ENCODE measurements around the gene SEC14L5. TPM values are rescaled to one million over a fixed set of nuclear protein-coding genes. Genes with fewer than 3 reads are reported as not detected.

SEC14L5 gene
- total and polyA plus RNA-seq, 2 donors (not counting 3 experiments of a cell fraction or from before 2014, with no cell fraction given): not detected

DNA sequence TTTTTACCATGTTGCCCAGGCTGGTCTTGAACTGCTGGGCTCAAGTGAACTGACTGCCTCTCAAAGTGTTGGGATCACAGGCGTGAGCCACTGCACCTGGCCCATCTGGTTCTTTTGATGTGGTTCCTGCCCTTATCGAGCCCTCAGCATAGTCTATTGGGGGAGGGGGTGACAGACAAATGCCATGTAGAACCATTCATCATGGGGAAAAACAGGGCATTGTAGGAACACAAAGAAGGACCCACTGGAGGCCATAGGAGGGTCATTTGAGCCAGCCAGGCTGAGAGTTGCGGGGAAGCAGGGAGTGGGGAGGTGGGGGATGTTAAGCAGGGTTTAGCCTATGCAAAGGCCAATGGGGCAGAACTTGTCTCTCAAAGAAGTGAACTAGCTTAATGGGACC, 11.9 kb downstream of the SEC14L5 start:
- FAIRE-seq (no peak), DNase-seq (ENCODE audit: low read depth, low spot score) (no peak)
- dilution Hi-C loops (cut with MboI; ENCODE audit: extremely low pct_ligation_motif_present, low sequenced_read_pairs) (no loop called here), intact Hi-C loops (cut with micrococcal nuclease) (no loop called here)
- H3K36me3 ChIP-seq (ENCODE audit: control insufficient read depth in 2 of 2, extremely low read depth in 1 of 2, insufficient read depth in 2 of 2, low read length in 2 of 2): no peaks in the 10 kb centered on the region
- H3K27ac ChIP-seq (ENCODE audit: insufficient read depth, low read depth, low read length): no peak overlapping the region
- CTCF ChIA-PET: no interaction called here
- no peak overlapping the region for H2AFZ ChIP-seq (ENCODE audit: low read depth, low read length)
- H3K27me3 ChIP-seq (ENCODE audit: control insufficient read depth in 2 of 2, insufficient read depth in 2 of 2, low read length in 2 of 2): no peaks in the 10 kb centered on the region
- H3K9ac ChIP-seq (replicated peaks; ENCODE audit: extremely low read depth, insufficient read depth, low read length): no peak overlapping the region
- H3K4me2 ChIP-seq (ENCODE audit: insufficient read depth, low read length): no peak overlapping the region
- H4K20me1 ChIP-seq (replicated peaks; ENCODE audit: control insufficient read depth, extremely low read depth, insufficient read depth, low read length): no peaks in the 10 kb centered on the region
- H3K9me1 ChIP-seq (replicated peaks; ENCODE audit: control insufficient read depth, extremely low read depth, insufficient read depth, low read length): no peaks in the 10 kb centered on the region
- no peaks in the 10 kb centered on the region for H3K79me2 ChIP-seq (ENCODE audit: control insufficient read depth, insufficient read depth, low read length)
- no TSS peak for BruUV-seq (replicated peaks)
- H3K9me3 ChIP-seq (replicated peaks; ENCODE audit: control insufficient read depth, insufficient read depth, low read length): no peaks in the 10 kb centered on the region
- POLR2A ChIA-PET: no interaction called here
- TF ChIP-seq MYC (IDR thresholded peaks at IDR 0.05; ENCODE audit: low read depth, low read length) (no peak), POLR2A (IDR thresholded peaks at IDR 0.05; ENCODE audit: low read depth, low read length) (no peak), GATA2 (IDR thresholded peaks at IDR 0.05; ENCODE audit: insufficient read depth, insufficient read length, low read depth, low read length) (no peak), JUN (IDR thresholded peaks at IDR 0.05; ENCODE audit: borderline replicate concordance, insufficient read depth, insufficient read length, low read depth) (no peak), EZH2 (IDR thresholded peaks at IDR 0.05; ENCODE audit: borderline replicate concordance, low read depth, low read length, severe bottlenecking) (no peak), POLR2AphosphoS5 (IDR thresholded peaks at IDR 0.05; ENCODE audit: insufficient read depth, low read depth, low read length) (no peak), FOS (IDR thresholded peaks at IDR 0.05; ENCODE audit: borderline replicate concordance, insufficient read depth, low read length) (no peak)
- TF ChIP-seq, protein P1, sequence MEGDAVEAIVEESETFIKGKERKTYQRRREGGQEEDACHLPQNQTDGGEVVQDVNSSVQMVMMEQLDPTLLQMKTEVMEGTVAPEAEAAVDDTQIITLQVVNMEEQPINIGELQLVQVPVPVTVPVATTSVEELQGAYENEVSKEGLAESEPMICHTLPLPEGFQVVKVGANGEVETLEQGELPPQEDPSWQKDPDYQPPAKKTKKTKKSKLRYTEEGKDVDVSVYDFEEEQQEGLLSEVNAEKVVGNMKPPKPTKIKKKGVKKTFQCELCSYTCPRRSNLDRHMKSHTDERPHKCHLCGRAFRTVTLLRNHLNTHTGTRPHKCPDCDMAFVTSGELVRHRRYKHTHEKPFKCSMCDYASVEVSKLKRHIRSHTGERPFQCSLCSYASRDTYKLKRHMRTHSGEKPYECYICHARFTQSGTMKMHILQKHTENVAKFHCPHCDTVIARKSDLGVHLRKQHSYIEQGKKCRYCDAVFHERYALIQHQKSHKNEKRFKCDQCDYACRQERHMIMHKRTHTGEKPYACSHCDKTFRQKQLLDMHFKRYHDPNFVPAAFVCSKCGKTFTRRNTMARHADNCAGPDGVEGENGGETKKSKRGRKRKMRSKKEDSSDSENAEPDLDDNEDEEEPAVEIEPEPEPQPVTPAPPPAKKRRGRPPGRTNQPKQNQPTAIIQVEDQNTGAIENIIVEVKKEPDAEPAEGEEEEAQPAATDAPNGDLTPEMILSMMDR (IDR thresholded peaks at IDR 0.05; ENCODE audit: extremely low read depth in 1 of 2, insufficient read depth in 1 of 2, low read depth in 1 of 2, low read length in 2 of 2): no peak
- TF ChIP-seq, protein P2, sequence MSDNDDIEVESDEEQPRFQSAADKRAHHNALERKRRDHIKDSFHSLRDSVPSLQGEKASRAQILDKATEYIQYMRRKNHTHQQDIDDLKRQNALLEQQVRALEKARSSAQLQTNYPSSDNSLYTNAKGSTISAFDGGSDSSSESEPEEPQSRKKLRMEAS (IDR thresholded peaks at IDR 0.05; ENCODE audit: insufficient read depth, insufficient read length): no peak
- no peaks in the 10 kb centered on the region for H3K4me1 ChIP-seq (ENCODE audit: control insufficient read depth, extremely low read depth, insufficient read depth, low read length)
- H3K4me3 ChIP-seq (replicated peaks in 1 of 3; ENCODE audit: insufficient read depth in 1 of 3, low read depth in 1 of 3, low read length in 3 of 3): no peak overlapping the region

Data from endothelial cell of umbilical vein (primary cell).